ENCODE measurements around the gene VTCN1. TPM values are rescaled to one million over a fixed set of nuclear protein-coding genes. Genes with fewer than 3 reads are reported as not detected.

Gene VTCN1
- polyA plus RNA-seq, 1 donor from 2014 or later = 2.1 TPM

DNA sequence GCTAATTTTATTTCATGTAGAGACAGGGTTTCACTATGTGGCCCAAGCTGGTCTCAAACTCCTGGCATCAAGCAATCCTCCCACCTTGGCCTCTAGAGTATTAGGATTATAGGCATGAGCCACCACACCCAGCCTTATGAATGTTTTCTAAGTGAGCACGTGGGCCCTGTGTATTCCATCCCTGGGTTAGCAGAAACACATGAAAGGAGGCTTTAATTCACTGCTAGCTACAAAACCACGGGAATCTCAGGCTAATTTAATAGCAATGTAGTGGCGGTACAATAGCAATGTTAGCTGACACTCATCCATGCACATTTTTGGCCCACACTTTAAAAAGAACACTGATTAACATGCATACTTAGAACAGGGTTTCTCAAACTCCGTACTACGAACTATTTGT is 32.0 kb downstream of the VTCN1 start:
- Histone ChIP-seq H3K4me2 (ENCODE audit: low read length) (no peak overlapping the region), H3K36me3 (ENCODE audit: insufficient read depth, low read length) (no peaks in the 10 kb centered on the region), H3K79me2 (replicated peaks; ENCODE audit: insufficient read depth, low read length) (no peaks in the 10 kb centered on the region), H3K27ac (ENCODE audit: low read length) (no peak overlapping the region), H3K4me3 (ENCODE audit: low read length) (no peak overlapping the region), H3K27me3 (ENCODE audit: insufficient read depth, low read depth, low read length) (no peaks in the 10 kb centered on the region), H3K9me2 (ENCODE audit: insufficient read depth, low read length) (no peaks in the 10 kb centered on the region), H2AFZ (ENCODE audit: low read depth, low read length) (no peak overlapping the region), H3K9me3 (ENCODE audit: low read length) (no peaks in the 10 kb centered on the region), H3K9ac (ENCODE audit: low read length) (no peak overlapping the region), H3F3A (ENCODE audit: insufficient read depth, low read length, poor library complexity, severe bottlenecking) (no peaks in the 10 kb centered on the region), H4K20me1 (ENCODE audit: insufficient read depth) (no peaks in the 10 kb centered on the region)
- TF ChIP-seq MXI1 (conservative IDR thresholded peaks at IDR 0.05; ENCODE audit: poor library complexity, severe bottlenecking) (no peak), EZH2 (IDR thresholded peaks at IDR 0.05; ENCODE audit: borderline replicate concordance, insufficient read depth, low read length, poor library complexity, severe bottlenecking) (no peak), RAD21 (conservative IDR thresholded peaks at IDR 0.05) (no peak), POLR2AphosphoS5 (IDR thresholded peaks at IDR 0.05) (no peak), SMC3 (conservative IDR thresholded peaks at IDR 0.05; ENCODE audit: poor library complexity) (no peak)
- TF ChIP-seq, protein P1, sequence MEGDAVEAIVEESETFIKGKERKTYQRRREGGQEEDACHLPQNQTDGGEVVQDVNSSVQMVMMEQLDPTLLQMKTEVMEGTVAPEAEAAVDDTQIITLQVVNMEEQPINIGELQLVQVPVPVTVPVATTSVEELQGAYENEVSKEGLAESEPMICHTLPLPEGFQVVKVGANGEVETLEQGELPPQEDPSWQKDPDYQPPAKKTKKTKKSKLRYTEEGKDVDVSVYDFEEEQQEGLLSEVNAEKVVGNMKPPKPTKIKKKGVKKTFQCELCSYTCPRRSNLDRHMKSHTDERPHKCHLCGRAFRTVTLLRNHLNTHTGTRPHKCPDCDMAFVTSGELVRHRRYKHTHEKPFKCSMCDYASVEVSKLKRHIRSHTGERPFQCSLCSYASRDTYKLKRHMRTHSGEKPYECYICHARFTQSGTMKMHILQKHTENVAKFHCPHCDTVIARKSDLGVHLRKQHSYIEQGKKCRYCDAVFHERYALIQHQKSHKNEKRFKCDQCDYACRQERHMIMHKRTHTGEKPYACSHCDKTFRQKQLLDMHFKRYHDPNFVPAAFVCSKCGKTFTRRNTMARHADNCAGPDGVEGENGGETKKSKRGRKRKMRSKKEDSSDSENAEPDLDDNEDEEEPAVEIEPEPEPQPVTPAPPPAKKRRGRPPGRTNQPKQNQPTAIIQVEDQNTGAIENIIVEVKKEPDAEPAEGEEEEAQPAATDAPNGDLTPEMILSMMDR (IDR thresholded peaks at IDR 0.05; ENCODE audit: poor library complexity, severe bottlenecking) = no peak

DNA sequence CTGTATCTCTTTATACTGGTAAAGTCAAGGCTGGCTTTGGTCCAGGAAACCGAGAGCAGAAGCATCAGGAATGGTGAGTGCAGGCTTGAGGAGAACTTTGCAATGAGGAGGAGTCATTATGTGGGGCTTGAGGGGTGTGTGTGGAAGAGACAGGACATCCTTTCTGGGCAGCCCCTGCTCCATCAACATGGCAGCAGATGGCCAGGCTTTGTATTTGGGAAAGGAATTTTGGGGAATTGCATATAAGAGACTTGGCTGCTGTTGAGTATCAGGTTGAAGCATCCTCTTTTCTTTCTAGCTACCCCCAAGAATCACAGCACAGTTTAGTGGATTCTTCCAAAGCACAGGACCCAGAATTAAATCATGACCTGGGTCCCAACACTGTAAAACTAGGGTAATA is 33.4 kb downstream of the VTCN1 start:
- Histone ChIP-seq H3K27ac (ENCODE audit: low read length) (no peak overlapping the region), H3K9ac (ENCODE audit: low read length) (no peak overlapping the region), H2AFZ (ENCODE audit: low read depth, low read length) (no peak overlapping the region), H3K4me3 (ENCODE audit: low read length) (no peak overlapping the region), H4K20me1 (ENCODE audit: insufficient read depth) (no peaks in the 10 kb centered on the region), H3K79me2 (replicated peaks; ENCODE audit: insufficient read depth, low read length) (no peaks in the 10 kb centered on the region), H3F3A (ENCODE audit: insufficient read depth, low read length, poor library complexity, severe bottlenecking) (peaks cover 2% of the 10 kb centered on the region), H3K27me3 (ENCODE audit: insufficient read depth, low read depth, low read length) (no peaks in the 10 kb centered on the region), H3K4me2 (ENCODE audit: low read length) (no peak overlapping the region), H3K9me3 (ENCODE audit: low read length) (no peaks in the 10 kb centered on the region), H3K36me3 (ENCODE audit: insufficient read depth, low read length) (no peaks in the 10 kb centered on the region), H3K9me2 (ENCODE audit: insufficient read depth, low read length) (no peaks in the 10 kb centered on the region)
- TF ChIP-seq MXI1 (conservative IDR thresholded peaks at IDR 0.05; ENCODE audit: poor library complexity, severe bottlenecking) (no peak), RAD21 (conservative IDR thresholded peaks at IDR 0.05) (no peak), POLR2AphosphoS5 (IDR thresholded peaks at IDR 0.05) (no peak), SMC3 (conservative IDR thresholded peaks at IDR 0.05; ENCODE audit: poor library complexity) (no peak), REST (IDR thresholded peaks at IDR 0.05; ENCODE audit: borderline replicate concordance) (no peak), TAF1 (IDR thresholded peaks at IDR 0.05; ENCODE audit: low read depth) (no peak), EZH2 (IDR thresholded peaks at IDR 0.05; ENCODE audit: borderline replicate concordance, insufficient read depth, low read length, poor library complexity, severe bottlenecking) (no peak), EP300 (conservative IDR thresholded peaks at IDR 0.05; ENCODE audit: poor library complexity, severe bottlenecking) (no peak)
- TF ChIP-seq, protein P1 (IDR thresholded peaks at IDR 0.05; ENCODE audit: poor library complexity, severe bottlenecking) = no peak

All from neural cell (in vitro differentiated cells).